COLO668 (cell line): ENCODE measurements around the gene ZNF598.

Source experiments
- DNase-seq: peaks from one replicate; lab custom pipeline; 2025; ENCODE audit not compliant: unreplicated experiment; lab: John Stamatoyannopoulos, UW

The ZNF598 gene

GRCh38 chr16:2008009-2008526, 1.6 kb downstream of the ZNF598 start:
- DNase-seq: peak; percentile 65

GRCh38 chr16:2007081-2007836, 2.4 kb downstream of the ZNF598 start:
- DNase-seq: peak; percentile 54

- DNase-seq: no peak
Measured at GRCh38 chr16:2006317-2006716, 3.3 kb downstream of the ZNF598 start.

GRCh38 chr16:2005646-2006045, 4.0 kb downstream of the ZNF598 start:
- DNase-seq: peak; percentile 24

- peak; percentile 57 for DNase-seq
Measured at GRCh38 chr16:2004795-2005517, 4.7 kb downstream of the ZNF598 start.

GRCh38 chr16:2003827-2004641, 5.6 kb downstream of the ZNF598 start:
- DNase-seq: peak; percentile 98

GRCh38 chr16:2003231-2003826, 6.3 kb downstream of the ZNF598 start:
- DNase-seq: peak; percentile 30

GRCh38 chr16:2002406-2003230, 7.0 kb downstream of the ZNF598 start:
- no peak for DNase-seq

- no peak for DNase-seq
Measured at GRCh38 chr16:2001456-2002355, 7.9 kb downstream of the ZNF598 start.

- DNase-seq: no peak
Measured at GRCh38 chr16:2001035-2001434, 8.6 kb downstream of the ZNF598 start.

- no peak for DNase-seq
Measured at GRCh38 chr16:1999866-2000514, 9.6 kb downstream of the ZNF598 start.

- no peak for DNase-seq
Measured at GRCh38 chr16:1998852-1999801, 10.5 kb downstream of the ZNF598 start.

- no peak for DNase-seq
Measured at GRCh38 chr16:1998360-1998835, 11.2 kb downstream of the ZNF598 start.

GRCh38 chr16:1997494-1998359, 11.9 kb downstream of the ZNF598 start:
- DNase-seq: no peak

GRCh38 chr16:1993731-1994131, 15.9 kb downstream of the ZNF598 start:
- DNase-seq: peak; percentile 60

- DNase-seq: no peak
Measured at GRCh38 chr16:1992704-1993317, 16.8 kb downstream of the ZNF598 start.
